ENCODE measurements around the gene SYCP2L. TPM values are rescaled to one million over a fixed set of nuclear protein-coding genes. Genes with fewer than 3 reads are reported as not detected.

Gene SYCP2L
- total and polyA plus RNA-seq, 2 experiments from 2014 or later = 0.13 TPM; not detected in 1

DNA sequence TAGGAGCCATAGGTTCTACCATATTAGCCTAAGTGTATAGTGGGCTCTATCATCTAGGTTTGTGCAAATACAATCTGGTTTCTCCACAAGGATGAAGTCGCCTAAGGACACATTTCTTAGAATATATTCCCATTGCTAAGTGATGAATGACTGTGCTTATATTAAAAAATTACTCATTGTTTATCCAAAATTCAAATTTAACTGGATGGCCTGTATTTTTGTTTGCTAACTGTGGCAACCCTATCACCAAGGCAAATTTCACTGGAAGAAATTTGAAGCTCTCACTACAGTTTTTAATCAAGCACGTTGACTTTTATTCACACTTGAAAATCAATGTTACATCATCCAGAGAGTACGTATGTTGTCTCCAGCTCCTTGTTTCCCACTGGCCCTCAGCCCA, 18.9 kb upstream of the SYCP2L start:
- H3K27ac ChIP-seq = no peak overlapping the region
- 46 to 50% methylated on average over 3 of the region's 3 CpGs for WGBS, 2 experiments (ENCODE audit: low coverage in 1 of 2, low lambda C conversion rate in 2 of 2, missing lambda C conversion rate in 2 of 2)
- H3F3A ChIP-seq (ENCODE audit: insufficient read depth) = no peaks in the 10 kb centered on the region
- no peaks in the 10 kb centered on the region for H3K36me3 ChIP-seq (ENCODE audit: low read depth)
- H2AFZ ChIP-seq = no peak overlapping the region
- H3K4me2 ChIP-seq (ENCODE audit: unreplicated experiment) = no peak overlapping the region
- no peak overlapping the region for H3K4me3 ChIP-seq
- H4K20me1 ChIP-seq (ENCODE audit: insufficient read depth) = no peaks in the 10 kb centered on the region
- DNase-seq = no peak
- TF ChIP-seq EZH2phosphoT487 (IDR thresholded peaks at IDR 0.05; ENCODE audit: insufficient read depth, low read depth) = no peak
- no peak for TF ChIP-seq EZH2 (IDR thresholded peaks at IDR 0.05; ENCODE audit: insufficient read depth, poor library complexity, severe bottlenecking)
- H3K27me3 ChIP-seq (replicated peaks; ENCODE audit: insufficient read depth) = no peaks in the 10 kb centered on the region
- H3K4me1 ChIP-seq (ENCODE audit: insufficient read depth) = no peaks in the 10 kb centered on the region
- in situ Hi-C loops (cut with MboI) = no loop called here
- H3K9me3 ChIP-seq (ENCODE audit: low read depth) = no peaks in the 10 kb centered on the region
- H3K9me2 ChIP-seq (ENCODE audit: insufficient read depth) = no peaks in the 10 kb centered on the region
- no peaks in the 10 kb centered on the region for H3K79me2 ChIP-seq (ENCODE audit: insufficient read depth)
- H3K9ac ChIP-seq = no peak overlapping the region

GRCh38 chr6:10873374-10873773, 13.5 kb upstream of the SYCP2L start:
- Histone ChIP-seq H3K4me3 (no peak overlapping the region), H3K27ac (no peak overlapping the region), H3K36me3 (ENCODE audit: low read depth) (no peaks in the 10 kb centered on the region), H3K9ac (no peak overlapping the region), H3F3A (ENCODE audit: insufficient read depth) (no peaks in the 10 kb centered on the region), H3K4me2 (ENCODE audit: unreplicated experiment) (no peak overlapping the region), H3K9me3 (ENCODE audit: low read depth) (no peaks in the 10 kb centered on the region), H3K4me1 (ENCODE audit: insufficient read depth) (no peaks in the 10 kb centered on the region), H3K9me2 (ENCODE audit: insufficient read depth) (no peaks in the 10 kb centered on the region), H4K20me1 (ENCODE audit: insufficient read depth) (no peaks in the 10 kb centered on the region), H3K27me3 (replicated peaks; ENCODE audit: insufficient read depth) (no peaks in the 10 kb centered on the region), H3K79me2 (ENCODE audit: insufficient read depth) (no peaks in the 10 kb centered on the region), H2AFZ (no peak overlapping the region)
- TF ChIP-seq EZH2phosphoT487 (IDR thresholded peaks at IDR 0.05; ENCODE audit: insufficient read depth, low read depth) (no peak), EZH2 (IDR thresholded peaks at IDR 0.05; ENCODE audit: insufficient read depth, poor library complexity, severe bottlenecking) (no peak)
- in situ Hi-C loops (cut with MboI) = no loop called here
- 22 to 39% methylated on average over 1 of the region's 1 CpG for WGBS, 2 experiments (ENCODE audit: low coverage in 1 of 2, low lambda C conversion rate in 2 of 2, missing lambda C conversion rate in 2 of 2)
- DNase-seq = no peak

DNA sequence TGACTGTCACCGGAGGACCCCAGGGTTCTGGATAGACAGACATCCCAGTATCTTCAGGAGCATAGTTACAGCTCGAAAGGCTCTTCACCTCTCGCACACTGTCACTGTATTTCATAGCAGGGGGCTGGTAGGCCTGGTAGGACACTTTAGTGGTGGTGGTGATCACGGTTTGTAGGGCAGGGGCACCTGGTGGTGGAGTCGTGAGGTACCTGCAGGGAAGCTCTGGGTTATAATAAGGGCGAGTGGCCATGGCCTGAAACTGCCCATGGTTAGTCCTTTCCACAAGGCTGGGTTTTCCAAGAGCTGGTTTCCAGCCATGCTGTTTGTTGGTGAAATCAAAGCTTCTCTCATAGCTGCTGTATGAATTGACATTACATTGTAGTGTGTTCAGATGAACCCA, 12.6 kb upstream of the SYCP2L start:
- Histone ChIP-seq H3K79me2 (ENCODE audit: insufficient read depth) (no peaks in the 10 kb centered on the region), H2AFZ (no peak overlapping the region), H3F3A (ENCODE audit: insufficient read depth) (no peaks in the 10 kb centered on the region), H3K9ac (no peak overlapping the region), H3K27ac (no peak overlapping the region), H4K20me1 (ENCODE audit: insufficient read depth) (no peaks in the 10 kb centered on the region), H3K4me1 (ENCODE audit: insufficient read depth) (no peaks in the 10 kb centered on the region), H3K9me2 (ENCODE audit: insufficient read depth) (no peaks in the 10 kb centered on the region), H3K36me3 (ENCODE audit: low read depth) (no peaks in the 10 kb centered on the region), H3K4me3 (no peak overlapping the region), H3K27me3 (replicated peaks; ENCODE audit: insufficient read depth) (no peaks in the 10 kb centered on the region), H3K9me3 (ENCODE audit: low read depth) (no peaks in the 10 kb centered on the region), H3K4me2 (ENCODE audit: unreplicated experiment) (no peak overlapping the region)
- no peak for DNase-seq
- no peak for TF ChIP-seq EZH2phosphoT487 (IDR thresholded peaks at IDR 0.05; ENCODE audit: insufficient read depth, low read depth)
- no peak for TF ChIP-seq EZH2 (IDR thresholded peaks at IDR 0.05; ENCODE audit: insufficient read depth, poor library complexity, severe bottlenecking)
- in situ Hi-C loops (cut with MboI) = no loop called here
- 50% methylated on average over 6 of the region's 6 CpGs for WGBS, 2 experiments (ENCODE audit: low coverage in 1 of 2, low lambda C conversion rate in 2 of 2, missing lambda C conversion rate in 2 of 2)

DNA sequence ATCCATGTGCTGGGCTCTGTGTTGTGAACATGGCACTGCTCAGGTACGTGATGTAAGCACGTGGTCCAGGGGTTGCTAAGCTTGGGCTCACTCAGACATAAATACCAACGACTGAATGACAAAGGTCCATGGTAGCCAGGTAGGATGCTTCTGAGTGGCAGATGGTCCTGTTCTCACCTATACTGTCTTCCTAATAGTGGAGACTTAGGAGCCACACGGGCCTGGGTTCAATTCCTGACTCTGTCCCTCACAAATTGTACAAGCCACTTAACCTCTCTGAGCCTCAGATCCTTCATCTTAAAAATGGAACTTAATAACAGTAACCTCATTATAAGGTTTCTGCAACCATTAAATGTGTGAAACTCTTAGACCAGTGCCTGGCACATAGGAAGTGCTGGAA, 11.8 kb upstream of the SYCP2L start:
- in situ Hi-C loops (cut with MboI) = no loop called here
- Histone ChIP-seq H3K9me2 (ENCODE audit: insufficient read depth) (no peaks in the 10 kb centered on the region), H3K9ac (no peak overlapping the region), H3K4me1 (ENCODE audit: insufficient read depth) (no peaks in the 10 kb centered on the region), H3K27ac (no peak overlapping the region), H3K9me3 (ENCODE audit: low read depth) (no peaks in the 10 kb centered on the region), H3K36me3 (ENCODE audit: low read depth) (no peaks in the 10 kb centered on the region), H3K4me3 (no peak overlapping the region), H3K79me2 (ENCODE audit: insufficient read depth) (no peaks in the 10 kb centered on the region), H3F3A (ENCODE audit: insufficient read depth) (no peaks in the 10 kb centered on the region), H3K4me2 (ENCODE audit: unreplicated experiment) (no peak overlapping the region), H2AFZ (no peak overlapping the region), H3K27me3 (replicated peaks; ENCODE audit: insufficient read depth) (no peaks in the 10 kb centered on the region), H4K20me1 (ENCODE audit: insufficient read depth) (no peaks in the 10 kb centered on the region)
- TF ChIP-seq EZH2phosphoT487 (IDR thresholded peaks at IDR 0.05; ENCODE audit: insufficient read depth, low read depth) = no peak
- TF ChIP-seq EZH2 (IDR thresholded peaks at IDR 0.05; ENCODE audit: insufficient read depth, poor library complexity, severe bottlenecking) = no peak
- WGBS, 2 experiments (ENCODE audit: low coverage in 1 of 2, low lambda C conversion rate in 2 of 2, missing lambda C conversion rate in 2 of 2) = 49 to 52% methylated on average over 4 of the region's 4 CpGs
- no peak for DNase-seq

DNA sequence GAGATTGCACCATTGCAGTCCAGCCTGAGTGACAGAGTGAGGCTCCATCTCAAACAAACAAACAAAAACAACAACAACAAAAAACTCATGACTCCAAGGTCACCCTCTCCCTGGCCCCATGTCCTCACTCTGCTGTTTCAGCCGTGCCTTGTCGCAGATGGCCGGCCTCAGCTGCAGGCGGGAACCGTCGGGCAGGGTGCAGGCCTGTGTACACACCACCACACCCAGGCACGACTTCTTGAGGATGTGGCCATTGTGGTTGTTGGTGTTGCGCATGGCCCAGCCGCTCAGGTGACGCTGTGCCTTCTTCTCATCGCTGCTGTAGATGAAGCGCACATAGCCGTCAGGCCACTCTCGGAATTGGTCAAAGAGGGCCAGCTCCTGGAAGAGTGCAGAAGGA, 9.8 kb upstream of the SYCP2L start:
- H3K79me2 ChIP-seq (ENCODE audit: insufficient read depth) = no peaks in the 10 kb centered on the region
- no peak for TF ChIP-seq EZH2phosphoT487 (IDR thresholded peaks at IDR 0.05; ENCODE audit: insufficient read depth, low read depth)
- no peak for TF ChIP-seq EZH2 (IDR thresholded peaks at IDR 0.05; ENCODE audit: insufficient read depth, poor library complexity, severe bottlenecking)
- no peak overlapping the region for H3K4me2 ChIP-seq (ENCODE audit: unreplicated experiment)
- DNase-seq = no peak
- H3K27ac ChIP-seq = no peak overlapping the region
- no peaks in the 10 kb centered on the region for H3K9me2 ChIP-seq (ENCODE audit: insufficient read depth)
- H3F3A ChIP-seq (ENCODE audit: insufficient read depth) = no peaks in the 10 kb centered on the region
- H3K9me3 ChIP-seq (ENCODE audit: low read depth) = no peaks in the 10 kb centered on the region
- in situ Hi-C loops (cut with MboI) = no loop called here
- peaks cover 6% of the 10 kb centered on the region; the same call in 1 of the 2 replicates for H3K27me3 ChIP-seq (replicated peaks; ENCODE audit: insufficient read depth)
- H4K20me1 ChIP-seq (ENCODE audit: insufficient read depth) = no peaks in the 10 kb centered on the region
- H3K36me3 ChIP-seq (ENCODE audit: low read depth) = no peaks in the 10 kb centered on the region
- H3K4me1 ChIP-seq (ENCODE audit: insufficient read depth) = no peaks in the 10 kb centered on the region
- WGBS, 2 experiments (ENCODE audit: low coverage in 1 of 2, low lambda C conversion rate in 2 of 2, missing lambda C conversion rate in 2 of 2) = 81 to 87% methylated on average over 14 of the region's 14 CpGs
- H3K9ac ChIP-seq = no peak overlapping the region
- no peak overlapping the region for H2AFZ ChIP-seq
- no peak overlapping the region for H3K4me3 ChIP-seq
